Trophoblast cell (in vitro differentiated cells and primary cell): ENCODE data around the gene ADM2.

Source experiments
- DNase-seq, 2 donors: peaks; one replicate each; pipeline ENCODE4 v3.0.0-alpha.2; 2016
- H2AFZ ChIP-seq: 2 replicates; pipeline ENCODE4 v1.6.1; 2013; ENCODE audit warnings: low read length, moderate library complexity, mild to moderate bottlenecking; ENCODE audit not compliant: insufficient read depth, poor library complexity
- H2AK5ac ChIP-seq: 2 replicates; pipeline ENCODE4 v1.6.1; 2013; ENCODE audit warnings: mild to moderate bottlenecking, low read length
- H2BK120ac ChIP-seq: 2 replicates; pipeline ENCODE4 v1.6.1; 2013; ENCODE audit warnings: low read length, mild to moderate bottlenecking, moderate library complexity; ENCODE audit not compliant: insufficient read depth, poor library complexity
- H2BK12ac ChIP-seq: 2 replicates; pipeline ENCODE4 v1.6.1; 2013; ENCODE audit warnings: mild to moderate bottlenecking, low read length, moderate library complexity
- H2BK5ac ChIP-seq: 2 replicates; pipeline ENCODE4 v1.6.1; 2013; ENCODE audit warnings: low read length, low read depth, moderate library complexity, mild to moderate bottlenecking; ENCODE audit not compliant: poor library complexity
- H3K14ac ChIP-seq: 2 replicates; pipeline ENCODE4 v1.6.1; 2013; ENCODE audit warnings: mild to moderate bottlenecking, low read length
- H3K18ac ChIP-seq: 2 replicates; pipeline ENCODE4 v1.6.1; 2013; ENCODE audit warnings: mild to moderate bottlenecking, low read length
- H3K23ac ChIP-seq: 2 replicates; pipeline ENCODE4 v1.6.1; 2013; ENCODE audit warnings: low read length
- H3K27ac ChIP-seq: 2 replicates; pipeline ENCODE4 v1.5.1; 2013; ENCODE audit warnings: low read depth, mild to moderate bottlenecking, inconsistent platforms, low read length, moderate library complexity
- H3K27me3 ChIP-seq: 2 replicates; pipeline ENCODE4 v1.6.1; 2013; ENCODE audit warnings: inconsistent platforms, mild to moderate bottlenecking, low read length, moderate library complexity; ENCODE audit not compliant: insufficient read depth
- H3K36me3 ChIP-seq, 2 experiments: 1 replicate in 1 of 2; 2 replicates in 1 of 2; pipeline ENCODE4 v1.6.1; 2013; ENCODE audit warnings: low read length in 2 of 2, mild to moderate bottlenecking in 2 of 2, moderate library complexity in 1 of 2; ENCODE audit not compliant: insufficient read depth in 2 of 2, control insufficient read depth in 1 of 2
- H3K4ac ChIP-seq: 2 replicates; pipeline ENCODE4 v1.6.1; 2013; ENCODE audit warnings: low read depth, mild to moderate bottlenecking, low read length, moderate library complexity
- H3K4me1 ChIP-seq, 2 experiments: 1 replicate in 1 of 2; 2 replicates in 1 of 2; pipeline ENCODE4 v1.6.1; 2013; ENCODE audit warnings: low read length in 2 of 2, mild to moderate bottlenecking in 2 of 2, moderate library complexity in 1 of 2; ENCODE audit not compliant: insufficient read depth in 2 of 2, control insufficient read depth in 1 of 2
- H3K4me2 ChIP-seq: 2 replicates; pipeline ENCODE4 v1.6.1; 2013; ENCODE audit warnings: inconsistent platforms, mild to moderate bottlenecking, low read length, moderate library complexity
- H3K4me3 ChIP-seq: 2 replicates; pipeline ENCODE4 v1.5.1; 2013; ENCODE audit warnings: mild to moderate bottlenecking, low read depth, low read length, inconsistent platforms
- H3K79me1 ChIP-seq: one replicate; pipeline ENCODE4 v1.6.1; 2013; ENCODE audit warnings: low read length
- H3K79me2 ChIP-seq: 2 replicates; pipeline ENCODE4 v1.6.1; 2013; ENCODE audit warnings: low read length, mild to moderate bottlenecking; ENCODE audit not compliant: control insufficient read depth, insufficient read depth, poor library complexity
- H3K9ac ChIP-seq: 2 replicates; pipeline ENCODE4 v1.6.1; 2013; ENCODE audit warnings: mild to moderate bottlenecking, low read length
- H3K9me3 ChIP-seq: 2 replicates; pipeline ENCODE4 v1.6.1; 2013; ENCODE audit warnings: low read depth, mild to moderate bottlenecking, control low read depth, inconsistent platforms, low read length; ENCODE audit not compliant: insufficient read depth
- H4K12ac ChIP-seq: 2 replicates; pipeline ENCODE4 v1.6.1; 2013; ENCODE audit warnings: low read depth, mild to moderate bottlenecking, low read length, moderate library complexity
- H4K8ac ChIP-seq: 2 replicates; pipeline ENCODE4 v1.6.1; 2013; ENCODE audit warnings: low read depth, mild to moderate bottlenecking, low read length, moderate library complexity
- H4K91ac ChIP-seq: one replicate; pipeline ENCODE4 v1.6.1; 2013; ENCODE audit warnings: low read depth, mild to moderate bottlenecking, low read length, moderate library complexity
- WGBS: extraction: QIAGEN DNeasy Blood & Tissue Kit; methylation state at CpG from one replicate; pipeline ENCODE4 v1.1.7; 2013; ENCODE audit warnings: missing lambda C conversion rate; ENCODE audit not compliant: insufficient read length, insufficient coverage; ENCODE audit errors: extremely low coverage; 5-methylcytosine and 5-hydroxymethylcytosine counted together

ADM2 gene

GRCh38 chr22:50502096-50502495 lies 20.8 kb downstream of the ADM2 start:
- H3K4ac ChIP-seq, result no peak overlapping the region
- WGBS, result no CpG with 5 or more reads among the region's 6 CpGs

GRCh38 chr22:50502628-50503474 lies 21.5 kb downstream of the ADM2 start:
- Histone ChIP-seq H3K27me3 (no peaks in the 10 kb centered on the region), H4K12ac (no peak overlapping the region), H3K4me3 (no peak overlapping the region), H3K79me1 (peaks cover 5% of the 10 kb centered on the region), H3K9me3 (no peaks in the 10 kb centered on the region), H3K4ac (no peak overlapping the region), H3K27ac (no peak overlapping the region), H4K8ac (no peak overlapping the region), H3K9ac (no peak overlapping the region), H3K4me2 (no peak overlapping the region), H3K18ac (no peak overlapping the region), H3K23ac (no peak overlapping the region), H3K14ac (no peak overlapping the region), H3K79me2 (peaks cover 8% of the 10 kb centered on the region), H2AFZ (no peak overlapping the region), H4K91ac (no peak overlapping the region), H2AK5ac (no peak overlapping the region), H3K4me1 (peaks cover 8 to 13% of the 10 kb centered on the region in 2 experiments), H2BK120ac (no peak overlapping the region), H3K36me3 (peaks cover 36 to 37% of the 10 kb centered on the region in 2 experiments), H2BK12ac (no peak overlapping the region), H2BK5ac (no peak overlapping the region)
- DNase-seq, result no peak
- WGBS, result no CpG with 5 or more reads among the region's 24 CpGs

More at GRCh38 chr22:50502096-50502495, 20.8 kb downstream of the ADM2 start:
- Histone ChIP-seq H2AFZ (no peak overlapping the region), H3K27me3 (no peaks in the 10 kb centered on the region), H3K4me3 (no peak overlapping the region), H3K9me3 (no peaks in the 10 kb centered on the region), H3K36me3 (peaks cover 36 to 37% of the 10 kb centered on the region in 2 experiments), H3K18ac (no peak overlapping the region), H3K4me1 (peaks cover 9 to 16% of the 10 kb centered on the region in 2 experiments), H4K91ac (no peak overlapping the region), H2BK120ac (no peak overlapping the region), H3K79me1 (peaks cover 2% of the 10 kb centered on the region), H4K12ac (no peak overlapping the region), H2BK12ac (no peak overlapping the region), H3K9ac (no peak overlapping the region), H2BK5ac (no peak overlapping the region), H3K27ac (no peak overlapping the region), H3K79me2 (peaks cover 4% of the 10 kb centered on the region), H3K4me2 (no peak overlapping the region), H4K8ac (no peak overlapping the region), H2AK5ac (no peak overlapping the region), H3K23ac (no peak overlapping the region), H3K14ac (no peak overlapping the region)
- DNase-seq, result no peak

GRCh38 chr22:50503475-50504145 lies 22.3 kb downstream of the ADM2 start:
- no peaks in the 10 kb centered on the region for H3K27me3 ChIP-seq
- H2BK120ac ChIP-seq, result no peak overlapping the region
- H3K4ac ChIP-seq, result no peak overlapping the region
- no peak overlapping the region for H3K18ac ChIP-seq
- WGBS, result no CpG with 5 or more reads among the region's 26 CpGs
- H3K27ac ChIP-seq, result no peak overlapping the region
- no peak overlapping the region for H3K14ac ChIP-seq
- no peak overlapping the region for H2AK5ac ChIP-seq
- H3K4me3 ChIP-seq, result no peak overlapping the region
- no peak overlapping the region for H3K23ac ChIP-seq
- peaks cover 36 to 37% of the 10 kb centered on the region in 2 experiments for H3K36me3 ChIP-seq
- H3K9ac ChIP-seq, result no peak overlapping the region
- H2BK5ac ChIP-seq, result no peak overlapping the region
- no peak overlapping the region for H4K8ac ChIP-seq
- no peak for DNase-seq
- no peak overlapping the region for H4K91ac ChIP-seq
- H3K9me3 ChIP-seq, result no peaks in the 10 kb centered on the region
- H3K79me1 ChIP-seq, result peaks cover 8% of the 10 kb centered on the region
- no peak overlapping the region for H3K4me2 ChIP-seq
- H3K4me1 ChIP-seq, result peaks cover 6 to 12% of the 10 kb centered on the region in 2 experiments
- H3K79me2 ChIP-seq, result peaks cover 13% of the 10 kb centered on the region
- no peak overlapping the region for H2AFZ ChIP-seq
- no peak overlapping the region for H2BK12ac ChIP-seq
- H4K12ac ChIP-seq, result no peak overlapping the region

GRCh38 chr22:50504369-50505211 lies 23.2 kb downstream of the ADM2 start:
- WGBS, result no CpG with 5 or more reads among the region's 44 CpGs
- Histone ChIP-seq H3K9ac (no peak overlapping the region), H3K79me1 (peaks cover 8% of the 10 kb centered on the region)

More at GRCh38 chr22:50504369-50505211, 23.2 kb downstream of the ADM2 start:
- Histone ChIP-seq H3K14ac (no peak overlapping the region), H2BK12ac (no peak overlapping the region), H4K12ac (no peak overlapping the region), H3K4ac (no peak overlapping the region), H3K79me2 (peaks cover 13% of the 10 kb centered on the region), H2AFZ (no peak overlapping the region), H2AK5ac (no peak overlapping the region), H3K4me1 (peaks cover 6 to 15% of the 10 kb centered on the region in 2 experiments), H2BK5ac (no peak overlapping the region), H3K27me3 (no peaks in the 10 kb centered on the region), H3K36me3 (peaks cover 36 to 37% of the 10 kb centered on the region in 2 experiments), H3K4me3 (no peak overlapping the region), H4K8ac (no peak overlapping the region), H3K18ac (no peak overlapping the region), H3K9me3 (no peaks in the 10 kb centered on the region), H2BK120ac (no peak overlapping the region), H3K27ac (no peak overlapping the region), H4K91ac (no peak overlapping the region), H3K23ac (no peak overlapping the region), H3K4me2 (no peak overlapping the region)
- DNase-seq, result no peak
